ENCODE measurements around the gene LY6G6D. TPM values are rescaled to one million over a fixed set of nuclear protein-coding genes. Genes with fewer than 3 reads are reported as not detected.

LY6G6D gene
- total RNA-seq, 4 donors from 2014 or later = not detected

DNA sequence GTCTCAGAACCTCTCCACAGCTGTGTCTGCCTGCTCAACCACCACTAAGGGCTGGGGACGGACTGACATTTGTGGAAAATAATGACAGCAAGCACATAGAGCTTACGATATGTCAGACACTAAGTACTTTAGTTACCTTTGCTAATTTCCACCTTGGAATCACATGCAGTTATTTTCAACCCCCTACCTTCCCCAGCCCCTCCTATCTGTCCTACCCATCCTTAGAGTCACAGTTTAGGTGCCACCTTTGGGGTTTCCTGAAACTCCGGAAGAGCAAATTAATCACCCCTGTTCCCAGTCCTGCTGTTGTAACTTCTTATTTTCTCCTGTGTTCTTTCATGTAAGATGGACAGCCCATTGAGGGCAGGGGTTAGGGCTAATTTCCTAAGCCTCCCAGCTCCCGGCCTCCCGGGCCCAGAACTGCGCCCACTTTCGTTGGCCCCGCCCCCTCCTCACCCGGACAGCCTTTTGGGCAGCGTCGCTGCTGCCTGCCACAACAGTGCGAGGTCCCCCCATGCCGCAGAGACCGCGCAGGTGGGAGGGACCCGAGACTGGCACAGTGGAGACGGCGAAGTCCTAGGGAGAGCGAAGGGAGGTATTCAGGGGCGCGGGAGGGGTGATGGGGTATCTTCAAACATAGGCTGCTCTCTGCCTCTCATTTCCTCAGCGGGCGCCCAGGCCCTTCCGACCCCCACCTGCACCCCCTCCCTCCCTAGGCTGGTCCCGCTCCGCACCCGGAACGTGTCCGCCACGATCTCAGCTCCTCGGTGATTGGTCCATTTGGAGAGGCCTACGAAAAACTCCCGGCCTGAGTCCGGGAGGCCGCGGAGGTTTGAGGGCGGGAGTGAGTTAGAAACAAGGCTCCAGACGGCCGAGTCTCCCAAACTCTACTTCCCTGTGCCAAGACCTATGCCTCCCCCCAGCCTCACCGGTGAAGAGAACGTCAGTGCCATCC, 12.8 kb downstream of the LY6G6D start:
- peak overlapping the region; percentile 92 to 100 (median 98) for H3K27ac ChIP-seq
- TF ChIP-seq EP300 (IDR thresholded peaks at IDR 0.05) (no peak), POLR2A (IDR thresholded peaks at IDR 0.05) (no peak), CTCF (IDR thresholded peaks at IDR 0.05) (no peak)
- peak overlapping the region; percentile 67 to 97 (median 85) for H3K4me3 ChIP-seq
- no peaks in the 10 kb centered on the region for H3K9me3 ChIP-seq
- no peaks in the 10 kb centered on the region for H3K27me3 ChIP-seq
- H3K36me3 ChIP-seq = peaks cover 0 to 56% (median 0%) of the 10 kb centered on the region in 3 donors
- H3K4me1 ChIP-seq = peaks cover 0 to 51% (median 16%) of the 10 kb centered on the region in 4 donors
- WGBS, 2 donors = 63 to 66% methylated on average over 41 of the region's 41 CpGs
- DNase-seq (ENCODE audit: low spot score in 2 of 2) = no peak

DNA sequence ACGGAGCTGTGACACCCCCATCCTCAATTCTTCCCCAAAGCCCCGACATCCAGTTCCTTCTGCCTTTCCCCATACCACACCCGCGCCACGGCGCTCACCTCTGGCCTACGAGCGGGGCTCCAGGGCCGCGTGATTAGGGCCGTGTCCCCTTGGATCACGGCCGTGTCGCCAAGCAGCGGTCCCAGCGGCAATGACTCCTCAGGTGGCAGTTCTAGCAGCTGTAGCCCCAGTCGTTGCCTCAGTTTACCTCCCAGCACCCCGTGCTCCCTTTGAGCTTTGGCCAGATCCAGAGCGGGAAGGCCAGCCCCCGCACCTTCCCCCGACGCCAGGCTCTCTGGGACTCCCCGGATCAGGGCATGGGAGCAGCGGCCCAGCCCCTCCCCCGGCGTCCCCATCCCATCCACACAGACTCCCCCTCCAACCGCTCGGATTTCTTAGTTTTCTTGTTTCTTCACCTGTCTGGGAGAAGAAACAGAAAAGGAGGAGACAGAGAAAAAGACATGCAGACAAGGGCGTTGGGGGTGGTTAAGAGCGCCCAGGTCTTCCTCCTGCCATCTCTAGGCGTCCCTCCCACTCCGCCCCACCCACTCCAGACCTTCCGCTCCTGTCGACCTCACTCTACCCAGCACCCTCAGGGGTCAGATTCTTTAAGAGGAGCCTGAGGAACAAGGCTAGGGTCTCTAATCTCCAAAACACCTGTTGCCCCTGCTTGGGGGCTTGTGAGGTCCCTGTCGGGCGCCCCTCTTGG, 13.8 kb downstream of the LY6G6D start, which contains the start of gene DDAH2:
DDAH2 (minus strand) TSS at position 533 of the 748 bp plus-strand sequence; CDS start at position 395, 138 bp downstream.
- DNase-seq (ENCODE audit: low spot score in 2 of 2) = no peak
- Histone ChIP-seq H3K27me3 (no peaks in the 10 kb centered on the region), H3K4me1 (peaks cover 0 to 60% (median 19%) of the 10 kb centered on the region in 4 donors), H3K36me3 (peaks cover 0 to 65% (median 4%) of the 10 kb centered on the region in 3 donors), H3K4me3 (peak within 1 kb of the TSS; percentile 67 to 97 (median 85)), H3K27ac (peak within 1 kb of the TSS; percentile 92 to 100 (median 98)), H3K9me3 (no peaks in the 10 kb centered on the region)
- TF ChIP-seq EP300 (IDR thresholded peaks at IDR 0.05) = no peak
- TF ChIP-seq CTCF (IDR thresholded peaks at IDR 0.05) = peak in 4 of 5 experiments; percentile 53 to 84 (median 78)
- 10 to 12% methylated on average over 28 to 36 of the region's 36 CpGs for WGBS, 2 donors

- peaks cover 0 to 66% (median 25%) of the 10 kb centered on the region in 4 donors for H3K4me1 ChIP-seq
- WGBS, 2 donors = 1% methylated on average over 27 to 28 of the region's 29 CpGs
- H3K27ac ChIP-seq = peak overlapping the region; percentile 92 to 100 (median 98)
- no peaks in the 10 kb centered on the region for H3K27me3 ChIP-seq
- peak overlapping the region; percentile 67 to 97 (median 85) for H3K4me3 ChIP-seq
- DNase-seq (ENCODE audit: low spot score in 2 of 2) = peak; percentile 94 to 96
- TF ChIP-seq POLR2A (IDR thresholded peaks at IDR 0.05) (peak; percentile 18 to 32), EP300 (IDR thresholded peaks at IDR 0.05) (peak; percentile 69 to 84), CTCF (IDR thresholded peaks at IDR 0.05) (peak in 2 of 5 experiments; percentile 42 to 85)
- H3K36me3 ChIP-seq = peaks cover 0 to 66% (median 4%) of the 10 kb centered on the region in 3 donors
- no peaks in the 10 kb centered on the region for H3K9me3 ChIP-seq
These were observed 14.4 kb downstream of the LY6G6D start for GRCh38 chr6:31729515-31729978.

DNA sequence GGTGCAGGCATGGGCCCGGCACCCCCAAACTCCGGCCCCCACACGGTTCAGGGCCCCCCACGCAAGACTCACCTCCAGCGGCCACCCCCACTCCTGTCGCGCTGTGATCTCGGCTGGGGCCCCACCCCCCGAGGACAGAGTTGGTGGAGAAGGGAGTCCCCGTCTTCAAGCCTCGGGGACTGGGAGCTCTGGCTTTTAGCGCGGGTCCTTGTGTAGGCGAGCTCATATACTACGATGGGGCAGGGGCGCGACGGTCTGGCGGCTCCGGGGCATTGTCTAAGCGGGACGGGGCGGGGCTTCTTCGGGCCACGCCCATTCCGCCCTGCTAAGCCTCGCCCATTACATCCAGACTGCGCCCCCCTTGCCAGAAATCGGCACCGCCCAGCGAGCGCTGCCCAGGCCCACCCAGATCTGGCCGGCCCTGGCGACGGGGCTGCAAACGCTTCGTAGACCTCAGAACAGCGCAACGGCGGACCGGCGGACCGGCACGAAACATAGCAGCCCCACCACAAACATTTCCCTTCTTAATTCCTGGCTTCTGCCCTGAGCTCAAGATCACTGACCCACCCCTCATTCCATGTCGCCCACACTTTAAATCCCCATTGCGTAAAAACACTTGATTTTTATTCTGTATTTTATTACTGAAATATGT, 15.0 kb downstream of the LY6G6D start:
- H3K4me3 ChIP-seq = peak overlapping the region; percentile 67 to 97 (median 85)
- no peaks in the 10 kb centered on the region for H3K9me3 ChIP-seq
- 1 to 2% methylated on average over 29 to 30 of the region's 46 CpGs for WGBS, 2 donors
- H3K4me1 ChIP-seq = peaks cover 0 to 70% (median 27%) of the 10 kb centered on the region in 4 donors
- DNase-seq (ENCODE audit: low spot score in 2 of 2) = peak; percentile 92 to 93
- H3K27ac ChIP-seq = peak overlapping the region; percentile 92 to 100 (median 98)
- H3K27me3 ChIP-seq = no peaks in the 10 kb centered on the region
- H3K36me3 ChIP-seq = peaks cover 0 to 65% (median 4%) of the 10 kb centered on the region in 3 donors
- TF ChIP-seq EP300 (IDR thresholded peaks at IDR 0.05) (peak in 1 of 2 donors; percentile 84), CTCF (IDR thresholded peaks at IDR 0.05) (no peak), POLR2A (IDR thresholded peaks at IDR 0.05) (peak; percentile 22 to 85)

Measured in tibial nerve (tissue), 4 donors.